Stimulated activated CD4-positive, alpha-beta T cell treated with anti-CD3 and anti-CD28 coated beads, Interleukin-2, amount 100 ng/mL, for 48 hours (primary cell): ENCODE measurements around the gene TET1.
"Not testable (repeated sequence)": the region's sequence is repeated elsewhere in the genome, so short reads cannot be mapped to it uniquely, and the experiment has no call there.

ENCODE experiments used
- DNase-seq, 2 donors: peaks; one replicate each; pipeline ENCODE4 v3.0.0-alpha.2; 2020

TET1 gene

DNA sequence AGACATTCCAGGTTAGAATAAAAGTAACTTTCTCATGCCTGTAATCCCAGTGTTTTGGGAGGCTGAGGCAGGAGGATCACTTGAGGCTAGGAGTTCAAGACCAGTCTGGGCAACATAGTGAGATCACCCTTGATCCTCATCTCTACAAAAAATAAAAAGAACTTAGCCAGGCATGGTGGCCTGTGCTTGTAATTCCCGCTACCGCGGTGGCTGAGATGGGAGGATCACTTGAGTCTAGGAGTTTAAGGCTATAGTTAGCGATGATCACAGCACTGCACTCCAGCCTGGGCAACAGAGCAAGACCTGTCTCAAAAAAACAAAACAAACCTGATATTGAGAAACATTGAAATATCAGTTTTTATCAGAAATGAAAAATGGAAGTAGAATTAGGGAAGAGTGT, 4.6 kb downstream of the TET1 start:
- no peak for DNase-seq

DNA sequence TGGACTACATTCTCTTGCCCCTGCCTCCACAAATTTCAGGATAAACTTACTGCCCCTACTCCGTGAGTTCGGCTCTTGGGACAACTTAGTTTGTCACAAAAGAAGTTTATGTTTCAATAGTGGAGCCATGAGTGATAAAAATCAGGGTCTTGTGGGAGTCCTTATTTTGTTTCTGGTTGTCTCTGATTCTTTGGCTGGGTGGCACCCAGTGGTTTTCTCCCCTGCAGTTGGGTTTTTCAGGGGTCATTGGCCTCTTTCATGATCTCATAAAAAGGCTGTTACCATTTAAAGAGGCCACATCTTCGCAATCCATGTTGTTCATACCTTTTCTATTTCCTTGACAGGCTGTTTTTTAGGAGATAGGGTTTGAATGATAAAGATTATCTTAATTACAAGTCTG, 5.5 kb downstream of the TET1 start:
- no peak for DNase-seq

DNA sequence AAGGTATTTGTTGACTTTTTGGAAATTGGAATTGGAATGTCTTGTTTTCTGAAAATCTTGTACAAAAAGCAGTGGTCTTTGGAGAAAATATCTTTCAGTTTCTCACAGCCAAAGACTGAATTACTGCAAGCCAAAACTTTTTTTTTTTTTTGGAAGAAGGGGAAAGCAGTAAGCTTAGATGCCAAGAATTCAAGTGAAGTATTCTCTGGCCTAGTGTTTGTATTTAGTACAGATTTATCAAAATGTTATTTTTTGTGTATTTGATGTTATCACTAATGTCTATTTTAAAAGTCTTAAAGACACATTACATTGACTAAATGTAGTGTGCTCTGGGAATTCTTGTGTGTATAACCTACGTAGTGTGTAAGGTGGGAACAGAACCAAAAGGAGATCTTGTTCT, 6.2 kb downstream of the TET1 start:
- no peak for DNase-seq

DNA sequence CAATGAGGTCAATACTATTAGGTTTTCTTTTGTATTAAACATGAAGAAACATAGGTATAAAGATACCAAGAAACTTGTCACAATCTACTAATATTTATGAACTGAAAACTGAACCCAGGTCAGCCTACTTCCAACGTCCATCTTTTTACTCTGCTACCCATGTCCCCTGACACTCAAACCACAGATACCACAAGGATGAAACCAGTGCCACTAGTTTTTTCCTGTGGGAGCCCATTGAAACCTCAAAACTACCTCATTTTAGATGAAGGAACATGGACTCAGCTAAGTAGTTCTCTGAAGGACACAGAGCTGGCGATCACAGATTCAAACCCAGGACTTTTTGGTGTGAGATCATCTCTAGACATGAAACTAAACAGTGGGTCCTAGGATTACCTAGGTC, 6.8 kb downstream of the TET1 start:
- DNase-seq = no peak

DNA sequence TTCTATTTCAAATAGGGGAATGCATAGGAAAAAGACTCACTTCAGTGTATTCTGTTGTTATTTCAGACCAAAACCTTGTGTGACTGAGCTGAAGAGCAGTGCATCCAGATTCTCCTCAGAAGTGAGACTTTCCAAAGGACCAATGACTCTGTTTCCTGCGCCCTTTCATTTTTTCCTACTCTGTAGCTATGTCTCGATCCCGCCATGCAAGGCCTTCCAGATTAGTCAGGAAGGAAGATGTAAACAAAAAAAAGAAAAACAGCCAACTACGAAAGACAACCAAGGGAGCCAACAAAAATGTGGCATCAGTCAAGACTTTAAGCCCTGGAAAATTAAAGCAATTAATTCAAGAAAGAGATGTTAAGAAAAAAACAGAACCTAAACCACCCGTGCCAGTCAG, 12.0 kb downstream of the TET1 start:
- DNase-seq = no peak

DNA sequence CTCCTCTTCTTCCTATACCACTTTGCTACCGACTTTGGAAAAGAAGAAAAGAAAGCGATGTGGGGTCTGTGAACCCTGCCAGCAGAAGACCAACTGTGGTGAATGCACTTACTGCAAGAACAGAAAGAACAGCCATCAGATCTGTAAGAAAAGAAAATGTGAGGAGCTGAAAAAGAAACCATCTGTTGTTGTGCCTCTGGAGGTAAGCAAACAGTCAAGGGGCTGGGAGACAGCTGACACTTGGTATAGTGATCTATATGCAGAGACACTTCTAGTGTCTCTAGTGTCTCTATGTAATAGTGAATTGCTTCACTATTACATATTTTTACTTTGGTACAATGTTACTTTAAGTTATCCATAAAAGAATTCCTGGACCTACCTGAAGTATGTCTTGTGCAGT, 13.9 kb downstream of the TET1 start:
- DNase-seq = no peak

DNA sequence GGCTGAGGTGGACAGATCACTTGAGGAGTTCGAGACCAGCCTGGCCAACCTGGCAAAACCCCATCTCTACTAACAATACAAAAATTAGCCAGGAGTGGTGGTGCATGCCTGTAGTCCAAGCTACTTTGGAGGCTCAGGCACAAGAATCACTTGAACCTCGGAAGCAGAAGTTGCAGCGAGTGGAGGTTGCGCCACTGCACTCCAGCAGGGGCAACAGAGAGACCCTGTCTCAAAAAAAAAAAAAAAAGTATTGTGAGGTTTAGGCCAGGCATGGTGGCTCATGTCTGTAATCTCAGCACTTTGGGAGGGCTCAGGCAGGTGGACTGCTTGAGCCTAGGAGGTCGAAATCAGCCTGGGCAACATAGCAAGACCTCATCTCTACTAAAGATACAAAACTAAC, 16.0 kb downstream of the TET1 start:
- no peak for DNase-seq

DNA sequence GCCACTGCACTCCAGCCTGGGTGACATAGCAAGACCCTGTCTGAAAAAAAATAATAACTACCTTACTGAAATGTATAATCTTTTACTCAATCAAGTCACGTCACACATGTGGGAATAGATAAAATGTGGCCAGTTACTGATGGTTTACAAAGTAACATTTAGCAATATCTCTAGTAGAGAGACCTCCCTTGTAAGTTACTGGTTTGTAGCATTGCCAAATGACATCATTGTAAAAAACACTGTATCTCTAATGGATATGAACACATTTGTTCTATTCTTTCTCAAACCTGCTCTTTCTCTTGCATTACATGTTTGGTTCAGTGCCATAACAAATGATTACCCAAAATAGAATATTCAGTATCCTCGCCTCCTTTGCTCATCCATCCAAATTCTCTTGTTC, 18.8 kb downstream of the TET1 start:
- DNase-seq = no peak

DNA sequence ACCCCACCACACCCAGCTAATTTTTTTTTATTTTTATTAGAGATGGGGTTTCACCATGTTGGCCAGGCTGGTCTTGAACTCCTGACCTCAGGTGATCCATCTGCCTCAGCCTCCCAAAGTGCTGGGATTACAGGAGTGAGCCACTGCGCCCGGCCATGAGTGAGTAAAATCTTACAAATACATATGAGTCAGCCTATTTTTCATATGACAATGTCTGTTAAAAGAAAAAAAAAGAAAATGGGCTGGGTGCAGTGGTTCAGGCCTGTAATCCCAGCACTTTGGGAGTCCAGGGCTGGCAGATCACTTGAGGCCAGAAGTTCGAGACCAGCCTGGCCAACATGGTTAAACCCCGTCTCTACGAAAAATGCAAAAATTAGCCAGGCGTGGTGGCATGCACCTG, 24.1 kb downstream of the TET1 start:
- not testable (repeated sequence) for DNase-seq

DNA sequence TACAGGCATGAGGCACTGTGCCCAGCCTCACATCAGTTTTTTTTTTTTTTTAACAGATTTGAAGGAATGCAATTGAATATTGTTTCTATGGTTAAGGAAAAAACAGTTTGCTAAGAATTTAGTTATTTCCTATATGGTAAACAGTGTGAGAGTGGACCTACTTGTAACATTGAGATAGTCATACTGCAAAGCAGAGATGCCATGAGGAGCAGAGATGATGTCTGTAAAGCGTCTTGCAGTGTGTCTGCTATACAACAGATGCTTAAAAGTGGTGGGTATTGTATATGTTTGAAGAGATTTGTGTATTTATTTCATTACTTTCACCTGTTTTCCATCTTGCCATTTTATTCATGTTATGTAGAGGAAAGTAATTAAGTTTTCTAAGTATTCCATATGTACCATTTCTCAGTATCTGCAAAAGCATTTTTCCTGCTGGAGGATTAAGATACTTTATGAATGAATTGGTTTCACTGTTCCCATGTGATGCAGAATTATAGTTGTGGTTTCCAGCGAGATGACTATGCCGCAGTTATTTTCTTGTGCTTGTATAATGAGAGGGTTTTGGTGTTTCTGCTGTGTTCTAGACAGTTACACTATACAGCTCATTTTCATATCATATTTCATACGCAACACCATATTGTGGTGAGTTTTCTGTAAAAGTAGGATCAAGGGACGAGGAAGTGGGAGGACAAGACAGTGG, 26.6 kb downstream of the TET1 start:
- no peak for DNase-seq

DNA sequence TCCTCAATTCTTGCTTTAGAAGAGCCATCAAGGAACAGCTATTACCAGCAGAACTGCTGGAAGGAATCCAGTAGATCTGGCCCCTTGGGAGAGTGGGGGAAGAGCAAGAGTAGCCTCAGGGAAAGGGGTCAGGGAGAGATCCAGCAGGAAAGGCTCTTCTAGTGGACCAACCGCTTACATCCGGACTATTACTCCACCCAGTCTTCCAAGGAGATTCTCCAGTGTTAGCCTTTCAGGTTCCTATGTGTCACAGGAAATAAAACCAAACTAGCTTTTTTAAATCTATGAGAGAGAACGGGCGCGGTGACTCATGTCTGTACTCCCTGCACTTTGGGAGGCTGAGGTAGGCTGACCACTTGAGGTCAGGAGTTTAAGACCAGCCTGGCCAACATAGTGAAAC, 34.3 kb downstream of the TET1 start:
- DNase-seq = no peak

DNA sequence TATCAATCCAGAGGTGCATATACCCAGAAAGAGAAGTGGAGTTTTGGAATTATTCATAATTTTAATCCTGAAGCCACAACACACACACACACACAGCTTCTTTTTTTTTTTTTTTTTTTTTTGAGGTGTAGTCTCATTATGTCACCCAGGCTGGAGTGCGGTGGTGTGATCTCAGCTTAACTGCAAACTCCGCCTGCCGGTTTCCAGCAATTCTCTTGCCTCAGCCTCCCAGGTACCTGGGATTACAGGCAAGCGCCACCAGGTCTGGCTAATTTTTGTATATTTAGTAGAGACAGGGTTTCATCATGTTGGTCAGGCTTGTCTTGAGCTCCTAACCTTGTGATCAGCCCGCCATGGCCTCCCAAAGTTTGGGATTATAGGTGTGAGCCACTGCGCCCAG, 35.4 kb downstream of the TET1 start:
- no peak for DNase-seq

DNA sequence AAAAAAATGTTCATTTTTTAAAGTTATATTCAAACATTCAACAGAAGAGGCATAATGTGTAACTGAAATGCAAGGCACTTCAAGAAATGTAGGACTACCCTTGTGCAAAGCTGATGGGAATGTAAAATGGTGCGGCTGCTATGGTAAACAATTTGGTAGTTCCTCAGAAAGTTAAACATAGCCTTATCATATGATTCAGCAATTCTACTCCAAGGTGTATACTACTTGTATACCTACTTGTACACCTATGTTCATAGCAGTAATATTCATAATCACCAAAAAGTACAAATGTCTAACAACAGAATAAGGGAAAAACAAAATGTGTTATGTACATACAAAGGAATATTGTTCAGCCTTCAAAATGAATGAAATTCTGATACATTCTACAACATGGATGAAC, 37.3 kb downstream of the TET1 start:
- no peak for DNase-seq

DNA sequence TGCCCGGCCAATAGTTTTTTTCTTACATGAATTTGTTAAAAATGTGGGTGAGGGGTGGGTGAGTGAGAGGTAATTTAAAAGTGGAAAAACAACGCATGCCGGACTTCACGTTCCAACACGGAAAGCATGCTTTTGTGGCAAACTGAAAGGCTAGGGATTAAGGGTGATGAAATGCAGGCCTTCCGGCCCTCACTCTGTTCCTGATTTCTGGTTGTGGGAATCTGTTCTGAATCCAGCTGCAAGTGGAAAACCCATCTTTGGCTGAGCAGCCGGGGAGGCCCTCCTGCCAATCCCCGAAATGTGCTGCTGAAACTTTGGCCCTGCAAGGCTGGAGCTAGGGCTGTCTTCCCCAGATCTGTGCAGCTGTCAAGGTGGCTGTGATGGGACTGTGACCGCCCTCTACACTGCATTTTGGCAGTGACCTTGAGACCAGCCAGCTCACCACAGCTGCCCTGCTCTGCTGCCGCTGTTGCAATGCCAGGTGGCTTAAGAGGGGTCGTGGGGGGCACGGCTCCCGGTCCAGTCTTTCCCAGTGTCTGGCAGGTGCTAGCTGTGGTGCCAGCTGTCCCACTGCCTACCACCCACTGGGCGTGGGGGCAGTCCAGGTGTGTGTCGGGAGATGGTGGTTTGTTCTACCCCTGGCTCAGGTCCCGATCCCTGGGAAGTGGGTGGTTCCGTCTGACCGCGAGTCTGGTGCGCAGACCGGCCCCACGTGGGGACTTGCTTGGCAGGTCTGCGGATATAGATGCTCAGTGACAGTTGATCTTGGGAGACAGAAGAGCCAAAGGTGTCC, 39.0 kb downstream of the TET1 start:
- no peak for DNase-seq

DNA sequence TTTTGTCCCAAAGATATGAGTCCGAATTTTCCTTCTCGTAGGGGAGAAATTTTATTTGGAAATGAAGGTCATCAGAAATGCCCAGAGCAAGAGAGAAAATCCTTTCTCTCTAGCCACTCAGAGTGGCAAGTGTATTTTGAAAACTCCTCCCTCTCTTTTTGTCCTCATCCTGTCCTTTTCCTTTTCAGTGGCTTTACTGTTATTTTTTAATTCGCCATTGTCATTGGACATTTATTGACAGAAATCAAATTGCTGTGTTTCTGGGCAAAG, 39.6 kb downstream of the TET1 start:
- DNase-seq = no peak

DNA sequence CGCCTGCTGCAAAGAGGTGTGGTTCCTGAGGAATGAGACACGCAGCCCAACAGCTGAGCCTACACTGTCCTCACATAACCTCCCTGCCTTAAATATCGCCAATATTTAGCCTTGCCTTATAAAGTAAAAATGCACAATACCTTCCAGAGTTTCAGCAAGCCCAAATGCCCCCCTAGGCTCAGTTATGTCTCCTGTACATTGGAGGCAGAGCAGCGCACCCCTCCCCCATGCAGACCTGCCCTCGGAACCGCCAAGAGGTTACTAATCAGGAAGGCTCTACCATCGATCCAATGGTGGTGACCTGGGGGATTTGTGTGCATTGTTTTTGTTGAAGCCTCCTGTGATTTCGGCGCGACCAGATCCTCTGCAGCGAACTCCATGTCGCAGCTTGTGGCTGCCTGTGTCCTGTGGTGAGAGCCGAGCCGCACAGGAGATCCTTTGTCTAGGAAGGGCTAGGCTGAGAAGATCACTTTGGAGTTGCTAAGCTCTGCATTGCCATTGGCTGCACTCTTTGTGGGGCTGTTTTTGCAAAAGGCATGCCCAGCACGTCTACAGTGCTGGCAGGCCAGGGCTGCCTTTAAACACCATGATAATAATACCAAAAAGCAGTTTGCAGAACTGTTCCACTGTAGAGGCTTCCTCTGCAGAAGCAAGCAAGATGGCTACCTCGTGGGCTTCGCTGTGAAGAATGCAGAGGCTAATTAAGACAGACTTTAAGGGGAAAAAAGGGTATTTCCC, 40.1 kb downstream of the TET1 start:
- DNase-seq = peak; percentile 41 to 42

DNA sequence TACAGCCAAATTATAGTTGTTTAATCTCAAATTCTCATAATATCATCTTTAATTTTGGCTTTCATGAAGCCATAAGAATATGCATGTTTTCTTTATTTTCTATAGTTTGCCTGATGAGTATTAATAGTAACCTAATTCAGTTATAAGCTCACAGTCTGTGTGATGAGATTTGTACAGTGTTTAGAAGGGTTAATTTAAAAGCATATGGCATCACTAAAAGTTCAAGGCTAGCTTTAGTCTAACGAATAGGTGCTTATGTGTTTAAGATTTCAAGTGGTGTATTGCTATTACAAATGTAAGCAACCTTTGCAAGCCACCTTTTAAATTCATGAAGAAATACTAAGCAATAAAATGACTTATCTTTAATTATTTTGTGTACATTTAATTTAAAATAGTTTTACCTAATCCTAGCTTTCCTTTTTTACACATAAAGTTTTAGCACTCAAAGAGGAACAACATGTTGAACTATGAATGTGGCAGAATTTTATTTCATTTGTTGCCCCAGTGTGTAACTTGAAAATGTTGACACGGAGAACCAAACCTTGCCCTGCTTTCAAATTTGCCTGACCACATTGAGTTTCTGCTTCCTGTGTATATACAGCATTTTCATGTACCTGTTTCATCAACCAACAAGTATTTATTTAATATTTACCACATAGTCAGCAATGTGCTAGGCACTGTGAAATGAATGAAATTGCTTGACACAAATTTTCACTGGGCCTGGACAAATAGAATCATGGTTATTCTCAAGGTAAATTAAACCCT, 41.5 kb downstream of the TET1 start:
- DNase-seq = no peak

DNA sequence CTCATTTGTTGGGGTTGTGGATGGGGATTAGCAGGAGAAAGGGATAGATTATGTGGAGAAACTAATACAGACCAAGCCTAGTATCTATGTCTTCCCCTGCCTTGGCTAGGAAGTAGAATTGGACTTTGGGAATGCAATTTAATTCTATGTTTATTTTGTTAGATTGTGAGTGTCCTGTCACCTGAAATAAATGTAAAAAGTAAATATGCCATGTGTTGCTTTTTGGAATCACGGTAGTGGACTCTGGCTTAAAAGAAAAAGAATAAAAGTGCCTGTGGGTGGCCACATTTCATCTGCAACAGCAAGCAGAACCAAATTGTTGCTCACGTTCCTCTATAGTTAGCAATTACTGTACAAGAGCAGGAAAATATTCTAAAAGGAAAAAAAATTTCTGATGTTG, 42.3 kb downstream of the TET1 start:
- DNase-seq = no peak

DNA sequence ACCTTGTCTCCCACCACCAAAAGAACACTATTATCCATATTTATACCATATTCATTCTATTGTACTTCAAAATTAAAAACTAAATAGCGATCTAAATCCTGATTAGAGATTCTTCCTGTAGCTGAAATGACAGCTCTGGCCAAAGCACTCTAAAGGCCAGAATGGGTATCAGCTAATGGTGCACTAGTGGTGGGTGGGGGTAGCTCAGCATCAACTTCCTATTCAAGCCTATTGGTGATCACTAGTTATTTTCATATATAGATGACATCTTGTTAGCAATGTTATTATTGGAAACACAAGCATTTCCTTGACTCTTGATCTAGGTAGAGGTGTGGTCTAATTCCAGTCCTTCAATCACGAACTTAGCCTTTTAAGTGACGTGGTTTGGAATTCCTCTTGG, 43.6 kb downstream of the TET1 start:
- no peak for DNase-seq

DNA sequence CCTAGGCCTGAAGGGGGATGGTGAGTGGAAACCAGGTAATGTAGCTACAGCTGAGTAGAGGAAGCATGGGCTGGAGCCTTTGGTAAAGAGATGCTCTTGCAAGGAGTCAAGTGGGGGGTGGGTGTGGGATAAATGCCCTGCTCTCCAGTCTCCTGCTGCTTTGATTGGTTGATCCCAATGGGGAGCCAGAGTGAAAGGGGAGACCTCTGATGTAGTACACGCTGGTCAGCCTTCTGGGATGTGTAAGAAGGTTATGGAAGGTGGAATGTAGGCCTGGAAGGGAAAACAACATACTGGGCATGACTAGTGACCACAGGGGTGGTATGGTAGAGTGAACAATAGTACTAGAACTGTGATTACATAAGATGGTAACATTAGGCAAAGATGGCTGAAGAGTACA, 44.3 kb downstream of the TET1 start:
- DNase-seq = no peak

DNA sequence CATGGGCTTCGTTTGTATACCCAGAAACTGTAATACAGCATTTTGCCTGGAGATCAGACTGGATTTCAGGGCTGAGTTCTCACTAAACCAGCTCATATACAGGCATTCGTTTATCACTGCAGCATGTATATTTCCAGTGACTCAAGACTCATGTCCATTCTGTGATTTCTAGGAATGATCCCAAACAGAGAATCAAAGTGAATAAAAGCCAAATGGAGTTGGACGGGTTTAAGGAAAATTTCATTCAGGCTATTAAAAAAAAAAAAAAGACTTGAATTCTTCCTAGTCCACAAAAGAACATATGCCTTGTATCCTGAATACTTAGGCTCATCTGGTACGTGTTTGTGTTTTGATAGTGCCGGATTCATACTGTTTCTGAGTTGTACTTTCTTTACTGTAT, 46.8 kb downstream of the TET1 start:
- DNase-seq = no peak

DNA sequence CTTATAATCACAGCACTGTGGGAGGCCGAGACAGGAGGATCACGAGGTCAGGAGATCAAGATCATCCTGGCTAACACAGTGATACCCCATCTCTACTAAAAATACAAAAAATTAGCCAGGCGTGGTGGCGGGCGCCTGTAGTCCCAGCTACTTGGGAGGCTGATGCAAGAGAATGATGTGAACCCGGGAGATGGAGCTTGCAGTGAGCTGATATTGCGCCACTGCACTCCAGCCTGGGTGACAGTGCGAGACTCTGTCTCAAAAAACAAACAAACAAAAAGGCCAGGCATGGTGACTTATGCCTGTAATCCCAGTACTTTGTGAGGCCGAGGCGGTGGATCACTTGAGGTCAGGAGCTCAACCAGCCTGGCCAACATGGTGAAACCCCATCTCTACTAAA, 49.9 kb downstream of the TET1 start:
- DNase-seq = not testable (repeated sequence)

DNA sequence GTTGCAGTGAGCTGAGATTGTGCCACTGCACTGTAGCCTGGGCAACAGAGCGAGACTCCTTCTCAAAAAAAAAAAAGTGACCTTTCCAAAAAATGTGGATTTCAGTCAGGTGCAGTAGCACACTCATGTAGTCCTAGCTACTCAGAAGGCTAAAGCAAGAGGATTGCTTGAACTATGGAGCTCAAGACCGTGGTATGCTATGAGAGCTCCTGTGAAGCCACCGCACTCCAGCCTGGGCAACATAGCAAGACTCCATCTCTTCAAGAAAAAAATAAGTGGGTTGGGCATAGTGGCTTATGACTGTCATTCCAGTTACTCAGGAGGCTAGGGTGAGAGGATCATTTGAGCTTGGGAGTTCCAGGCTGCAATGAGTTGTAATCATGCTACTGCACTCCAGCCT, 51.1 kb downstream of the TET1 start:
- no peak for DNase-seq

DNA sequence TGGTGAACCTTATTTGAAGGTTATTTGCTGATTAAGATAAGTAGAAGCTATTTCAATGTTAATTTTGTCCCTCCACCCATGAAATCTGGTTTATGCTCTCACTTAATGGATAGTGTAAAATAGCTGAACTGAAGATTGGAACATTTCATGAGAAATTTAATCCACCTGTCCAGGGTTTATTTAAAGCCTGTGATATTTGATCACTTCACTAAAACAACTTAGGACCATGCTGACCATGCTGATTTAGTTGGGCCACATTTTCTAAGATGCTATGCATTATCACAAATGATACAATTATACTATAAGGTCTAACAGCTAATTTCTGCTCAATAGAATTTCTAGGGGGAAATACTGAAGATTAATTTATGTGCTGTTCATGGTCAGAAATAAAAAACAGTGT, 53.8 kb downstream of the TET1 start:
- DNase-seq = not testable (repeated sequence)
